GM21423 (cell line): ENCODE results near the gene MED23.
A peak's percentile ranks its signal among the peaks of the same experiment; 100 is the strongest.

ENCODE experiments used
- ATAC-seq: cut with Tn5 transposase; IDR thresholded peaks from one replicate; pipeline ENCODE4 v1.9.1; 2021; ENCODE audit warnings: mild to moderate bottlenecking, moderate library complexity; ENCODE audit not compliant: unreplicated experiment

MED23 gene

GRCh38 chr6:131642565-131642964 is 14.5 kb upstream of the MED23 start:
- no peak for ATAC-seq

GRCh38 chr6:131641554-131641953 is 13.5 kb upstream of the MED23 start:
- ATAC-seq = no peak

- ATAC-seq = no peak
Measured at GRCh38 chr6:131640576-131640975, 12.5 kb upstream of the MED23 start.

DNA sequence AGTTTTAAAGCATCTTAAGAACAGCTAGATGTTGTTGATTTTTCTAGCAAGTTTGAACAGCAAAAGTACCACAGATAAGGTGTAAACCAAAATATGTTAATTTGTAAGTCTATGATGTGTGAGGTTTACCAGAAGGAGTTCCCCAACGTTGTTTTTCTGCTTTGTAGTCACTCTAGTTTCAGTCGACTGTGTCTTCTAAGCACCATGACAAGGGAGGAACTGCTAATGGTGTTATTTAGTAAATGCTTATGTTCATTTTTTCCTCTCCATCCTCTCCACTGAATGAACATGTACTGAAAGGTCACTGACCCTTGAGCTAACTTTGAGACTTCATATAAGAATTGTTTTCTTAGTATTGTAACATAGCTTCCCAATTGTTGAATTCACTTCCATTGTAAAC is 12.1 kb upstream of the MED23 start:
- peak; percentile 51 for ATAC-seq

DNA sequence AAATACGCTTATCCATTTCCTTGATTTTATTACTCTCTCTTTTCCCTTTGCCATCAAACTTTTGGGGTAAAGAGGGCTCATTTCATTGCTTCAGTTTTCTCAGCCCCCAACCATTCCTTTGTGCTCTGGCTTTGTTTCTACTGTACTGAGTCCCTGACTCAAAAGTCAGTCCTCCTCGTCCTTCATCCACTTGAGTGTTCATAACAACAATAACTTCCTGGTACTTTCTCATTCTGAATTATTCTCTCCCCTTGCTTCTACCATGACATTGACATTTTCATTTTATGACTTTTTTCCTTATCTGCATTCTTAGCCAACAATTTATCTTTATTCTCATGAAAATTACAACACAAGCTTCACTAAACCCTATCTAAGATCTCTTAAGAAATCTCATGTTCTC is 10.0 kb upstream of the MED23 start:
- no peak for ATAC-seq

DNA sequence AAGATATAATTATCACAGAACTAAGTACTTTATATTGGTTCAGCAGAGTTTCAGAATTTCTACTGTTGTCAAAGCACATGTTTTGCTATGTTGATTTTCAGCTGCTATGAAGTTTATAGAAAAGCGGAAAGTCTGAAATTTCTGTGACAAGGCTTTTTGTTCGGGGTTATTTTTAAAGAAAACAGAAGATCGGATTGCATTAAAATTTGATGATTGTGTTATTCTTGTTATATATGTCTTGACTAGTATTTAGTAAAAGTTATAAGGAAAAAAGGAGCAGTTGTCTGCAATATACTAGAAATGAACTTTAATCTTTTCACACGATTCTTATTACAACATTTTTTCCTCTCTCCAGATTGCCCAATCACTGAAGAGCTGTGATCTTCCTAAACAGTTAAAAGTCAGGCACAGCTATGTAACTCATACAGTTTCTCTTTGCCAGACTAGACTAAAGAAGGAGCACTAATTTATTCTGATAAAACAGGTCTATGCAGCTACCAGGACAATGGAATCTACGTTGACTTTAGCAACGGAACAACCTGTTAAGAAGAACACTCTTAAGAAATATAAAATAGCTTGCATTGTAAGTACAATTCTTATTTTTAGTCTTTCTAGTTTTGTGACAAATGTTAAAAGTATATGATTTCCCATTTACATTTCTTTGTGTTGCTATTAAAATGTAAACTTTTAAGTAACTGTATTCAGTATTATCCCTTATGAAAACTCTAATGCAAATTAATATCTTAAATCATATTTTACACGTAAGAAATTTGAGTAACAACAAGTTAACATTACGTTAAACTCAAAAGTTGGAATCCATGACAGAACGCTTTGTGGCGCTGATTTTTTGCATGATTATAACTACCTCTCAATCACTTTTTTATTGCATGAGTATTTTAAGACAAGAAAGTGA is 9.1 kb upstream of the MED23 start, which contains the start of gene ENPP3:
TSS of gene ENPP3 (plus strand) at position 423 of the 913 bp plus-strand sequence. CDS start at position 506, 83 bp downstream.
- ATAC-seq = no peak

GRCh38 chr6:131635384-131636340 is 7.6 kb upstream of the MED23 start:
- peak; percentile 86 for ATAC-seq

GRCh38 chr6:131631625-131632289 is 3.7 kb upstream of the MED23 start:
- no peak for ATAC-seq

GRCh38 chr6:131629651-131630050 is 1.6 kb upstream of the MED23 start:
- ATAC-seq = no peak

- ATAC-seq = no peak
Measured at GRCh38 chr6:131628726-131629125, 684 bp upstream of the MED23 start.

- ATAC-seq = no peak
Measured at GRCh38 chr6:131615275-131615674, 12.8 kb downstream of the MED23 start.

GRCh38 chr6:131613296-131613925 is 14.6 kb downstream of the MED23 start:
- ATAC-seq = no peak

GRCh38 chr6:131602781-131603312 is 25.2 kb downstream of the MED23 start:
- ATAC-seq = no peak

- ATAC-seq = no peak
Measured at GRCh38 chr6:131600716-131601115, 27.3 kb downstream of the MED23 start.

GRCh38 chr6:131597446-131597845 is 30.6 kb downstream of the MED23 start:
- ATAC-seq = no peak

- ATAC-seq = no peak
Measured at GRCh38 chr6:131594074-131594473, 34.0 kb downstream of the MED23 start.

DNA sequence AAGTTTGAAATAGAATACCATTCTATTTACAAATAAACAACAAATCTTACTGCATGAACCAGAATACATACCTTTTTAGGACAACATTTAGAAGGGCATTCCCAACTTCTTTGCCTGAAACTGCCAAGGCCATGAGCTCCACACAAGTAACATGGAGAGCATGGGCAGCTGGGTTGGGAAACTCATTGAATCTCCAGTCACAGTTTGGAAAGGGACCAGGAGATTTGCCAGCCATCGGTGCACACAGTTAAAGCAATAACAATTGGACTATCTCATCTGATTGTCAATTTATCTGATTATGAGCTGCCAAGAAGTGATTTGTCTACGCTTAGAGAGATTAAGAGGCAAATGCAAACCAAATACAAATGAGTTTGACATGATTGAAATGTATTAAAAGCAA is 35.1 kb downstream of the MED23 start:
- ATAC-seq = no peak

- no peak for ATAC-seq
Measured at GRCh38 chr6:131588643-131589042, 39.4 kb downstream of the MED23 start.

- no peak for ATAC-seq
Measured at GRCh38 chr6:131587909-131588308, 40.1 kb downstream of the MED23 start.

DNA sequence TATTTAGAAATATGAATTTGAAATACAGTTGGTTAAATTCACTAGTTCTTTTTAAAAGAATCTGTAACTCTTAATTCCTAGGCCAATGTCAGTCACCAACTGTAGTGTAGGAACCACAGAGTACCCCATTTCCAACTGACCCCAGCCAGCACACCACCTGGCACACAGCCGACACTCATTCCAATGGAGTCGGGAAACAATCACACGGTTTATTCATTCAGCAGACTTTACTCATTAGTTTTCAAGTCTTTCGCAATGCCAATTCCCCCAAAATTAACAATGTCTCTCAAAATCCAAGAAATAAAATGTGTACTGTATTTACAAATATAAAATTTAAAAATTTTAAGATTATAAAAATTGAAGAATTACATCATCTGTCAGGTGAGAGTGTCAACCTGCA is 41.5 kb downstream of the MED23 start:
- no peak for ATAC-seq
